Measurements from ENCODE around the gene ZNF792.
"Not testable (repeated sequence)": the region's sequence is repeated elsewhere in the genome, so short reads cannot be mapped to it uniquely, and the experiment has no call there.

ZNF792 gene

GRCh38 chr19:34963573-34964406, at the start of gene ZNF792:
TSS of gene ZNF792 (minus strand) at chr19:34964229. CDS start at chr19:34963662, 567 bp downstream.
- DNase-seq (ENCODE audit: low read depth, low spot score) = peak; percentile 77

DNA sequence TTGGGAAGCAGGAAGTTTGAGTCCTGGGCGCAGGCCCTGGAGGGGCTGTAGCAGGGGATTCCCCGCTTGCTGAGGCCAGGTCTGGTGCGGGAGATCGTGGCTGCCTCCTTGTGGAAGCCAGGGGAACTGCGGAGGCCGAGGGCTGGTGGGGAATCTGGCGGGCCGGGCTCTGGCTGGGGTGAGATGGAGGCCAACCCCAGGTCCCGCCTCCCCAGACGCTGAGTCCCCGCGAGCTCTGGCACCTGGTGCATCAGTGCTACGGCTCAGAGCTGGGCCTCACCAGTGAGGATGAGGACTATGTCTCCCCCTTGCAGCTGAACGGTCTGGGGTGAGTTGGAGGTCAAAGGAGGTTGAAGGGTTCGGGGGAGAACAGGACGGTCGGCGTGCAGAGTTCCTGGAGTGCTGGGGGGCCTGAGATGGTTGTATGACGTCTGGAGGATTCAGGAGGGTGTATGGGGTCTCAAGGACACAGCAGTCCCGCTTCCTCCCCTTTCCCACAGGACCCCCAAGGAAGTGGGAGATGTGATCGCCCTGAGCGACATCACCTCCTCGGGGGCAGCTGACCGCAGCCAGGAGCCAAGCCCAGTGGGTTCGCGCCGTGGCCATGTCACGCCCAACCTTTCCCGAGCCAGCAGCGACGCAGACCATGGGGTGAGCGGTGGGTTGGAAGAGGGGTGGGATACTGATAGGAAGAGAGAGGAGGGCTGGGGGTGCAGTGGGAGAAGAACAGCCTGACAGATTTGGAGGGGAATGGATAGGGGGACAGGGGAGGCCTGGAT, 49.2 kb upstream of the ZNF792 start:
- DNase-seq (ENCODE audit: low read depth, low spot score) = peak; percentile 94

GRCh38 chr19:35011737-35012682, 48.0 kb upstream of the ZNF792 start:
- no peak for DNase-seq (ENCODE audit: low read depth, low spot score)

GRCh38 chr19:35011091-35011689, 47.2 kb upstream of the ZNF792 start:
- no peak for DNase-seq (ENCODE audit: low read depth, low spot score)

GRCh38 chr19:35009424-35010415, 45.7 kb upstream of the ZNF792 start:
- no peak for DNase-seq (ENCODE audit: low read depth, low spot score)

GRCh38 chr19:35008891-35009341, 44.9 kb upstream of the ZNF792 start:
- no peak for DNase-seq (ENCODE audit: low read depth, low spot score)

- not testable (repeated sequence) for DNase-seq (ENCODE audit: low read depth, low spot score)
Observed at GRCh38 chr19:35007427-35007826, 43.4 kb upstream of the ZNF792 start.

GRCh38 chr19:35006999-35007365, 43.0 kb upstream of the ZNF792 start:
- DNase-seq (ENCODE audit: low read depth, low spot score) = no peak

DNA sequence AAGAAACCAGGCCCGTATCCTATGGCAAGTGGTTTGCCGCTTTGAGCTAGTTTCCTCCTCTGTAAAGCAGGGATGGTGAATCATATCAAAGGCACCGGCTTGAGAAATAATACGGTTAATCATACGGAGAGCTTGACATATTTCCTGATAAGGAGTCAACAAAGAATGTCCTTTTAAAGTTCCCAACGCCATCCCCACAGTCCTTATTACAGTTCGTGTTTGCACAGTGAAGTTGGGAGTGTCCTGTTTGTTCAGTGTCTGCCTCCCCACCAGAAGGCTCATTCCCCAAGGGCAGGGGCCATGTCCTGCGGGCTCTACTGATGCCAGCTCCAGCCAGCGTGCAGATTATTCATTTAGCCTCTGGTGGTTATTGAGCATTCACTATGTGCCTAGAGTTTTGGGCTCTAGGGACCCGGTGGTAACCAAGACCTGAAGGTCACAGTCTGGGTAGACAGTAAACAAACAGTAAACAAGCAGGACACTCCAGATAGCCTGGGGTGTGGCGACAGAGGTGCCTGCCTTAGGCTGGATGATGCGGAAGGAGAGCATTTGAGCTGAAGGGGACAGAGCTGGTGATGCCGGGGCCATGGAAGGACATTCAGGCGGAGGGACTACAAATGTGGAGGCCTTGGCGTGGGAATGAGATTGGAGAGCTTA, 42.4 kb upstream of the ZNF792 start:
- no peak for DNase-seq (ENCODE audit: low read depth, low spot score)

DNA sequence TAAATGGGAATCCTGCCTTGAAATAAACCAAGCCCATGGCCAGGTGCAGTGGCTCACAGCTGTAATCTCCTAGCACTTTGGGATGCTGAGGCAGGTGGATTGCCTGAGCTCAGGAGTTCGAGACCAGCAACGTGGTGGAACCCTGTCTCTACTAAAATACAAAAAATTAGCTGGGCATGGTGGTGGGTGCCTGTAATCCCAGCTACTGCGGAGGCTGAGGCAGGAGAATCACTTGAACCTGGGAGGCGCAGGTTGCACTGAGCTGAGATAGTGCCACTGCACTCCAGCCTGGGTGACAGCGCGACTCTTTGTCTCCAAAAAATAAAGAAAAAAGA, 41.9 kb upstream of the ZNF792 start:
- not testable (repeated sequence) for DNase-seq (ENCODE audit: low read depth, low spot score)

GRCh38 chr19:35005256-35005977, 41.4 kb upstream of the ZNF792 start:
- no peak for DNase-seq (ENCODE audit: low read depth, low spot score)

GRCh38 chr19:35004517-35005255, 40.7 kb upstream of the ZNF792 start:
- DNase-seq (ENCODE audit: low read depth, low spot score) = no peak

GRCh38 chr19:35002037-35002535, 38.1 kb upstream of the ZNF792 start:
- DNase-seq (ENCODE audit: low read depth, low spot score) = no peak

GRCh38 chr19:35000647-35001501, 36.8 kb upstream of the ZNF792 start:
- peak; percentile 57 for DNase-seq (ENCODE audit: low read depth, low spot score)

DNA sequence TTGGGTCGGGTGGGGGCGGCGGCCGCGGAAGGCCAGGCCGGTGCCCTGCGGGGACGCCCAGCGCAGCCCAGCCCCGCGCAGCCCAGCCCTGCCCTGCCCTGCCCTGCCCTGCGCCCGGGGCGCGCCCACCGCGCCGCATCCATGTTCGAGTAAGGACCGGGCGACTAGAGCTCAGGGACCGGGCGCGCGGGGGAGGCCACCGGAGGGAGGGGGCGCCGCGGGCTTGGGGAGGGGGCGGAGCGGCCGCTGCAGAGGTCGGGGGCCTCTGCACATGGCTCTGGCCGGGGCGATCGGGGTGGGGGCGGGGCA, 36.3 kb upstream of the ZNF792 start:
- DNase-seq (ENCODE audit: low read depth, low spot score) = no peak

DNA sequence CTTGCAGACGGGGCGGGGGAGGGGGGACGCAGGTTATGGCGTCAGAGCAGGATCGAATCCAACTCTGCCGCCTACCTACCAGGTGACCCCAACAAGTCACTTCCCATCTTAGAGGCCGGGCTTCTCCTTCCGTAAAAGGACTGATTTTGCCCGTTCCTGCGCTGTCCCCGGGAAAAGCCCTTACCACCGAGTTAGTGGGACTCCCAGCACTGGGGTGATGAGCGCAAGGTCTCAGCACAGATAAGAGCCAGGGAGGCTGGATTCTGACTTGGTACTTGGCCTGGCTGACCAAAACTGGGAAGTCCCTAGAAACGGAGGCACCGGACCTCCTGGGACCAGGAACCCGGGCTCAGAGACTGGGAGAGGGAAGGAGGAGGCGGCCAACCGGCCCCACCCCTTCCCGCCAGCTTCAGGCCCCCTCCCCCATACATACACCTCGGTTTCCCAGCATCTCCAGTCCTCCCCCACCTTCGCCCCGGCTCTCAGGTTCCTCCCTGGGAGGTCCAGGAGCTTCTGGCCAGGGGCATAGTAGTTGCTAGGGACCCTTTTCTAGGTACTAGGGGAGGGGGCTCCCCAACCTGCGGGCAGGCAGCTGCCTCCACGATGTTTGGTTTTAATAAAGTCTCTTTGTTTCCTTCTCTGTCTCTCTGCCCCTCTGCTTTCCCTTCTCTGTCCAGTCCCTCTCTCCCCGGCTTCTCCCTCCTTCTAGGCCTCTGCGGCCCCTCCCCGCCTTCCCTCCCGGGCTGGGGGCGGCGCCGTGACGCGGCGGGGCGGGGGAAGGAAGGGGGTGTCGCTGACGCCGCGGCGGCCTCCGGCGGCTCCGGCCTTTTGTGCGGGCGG, 35.7 kb upstream of the ZNF792 start, which contains the start of gene GRAMD1A:
GRAMD1A (plus strand) TSS at position 826 of the 840 bp plus-strand sequence. CDS start 156 bp downstream, outside the sequence.
- peak; percentile 83 for DNase-seq (ENCODE audit: low read depth, low spot score)
